ENCODE results near the gene WDR45.

The WDR45 gene

GRCh38 chrX:49073601-49074575 lies 5.8 kb downstream of the WDR45 start, which contains the start of gene PRAF2:
TSS of gene PRAF2 (minus strand) at chrX:49074002. CDS start at chrX:49073987, 15 bp downstream.
- DNase-seq (ENCODE audit: low spot score): peak; percentile 90

DNA sequence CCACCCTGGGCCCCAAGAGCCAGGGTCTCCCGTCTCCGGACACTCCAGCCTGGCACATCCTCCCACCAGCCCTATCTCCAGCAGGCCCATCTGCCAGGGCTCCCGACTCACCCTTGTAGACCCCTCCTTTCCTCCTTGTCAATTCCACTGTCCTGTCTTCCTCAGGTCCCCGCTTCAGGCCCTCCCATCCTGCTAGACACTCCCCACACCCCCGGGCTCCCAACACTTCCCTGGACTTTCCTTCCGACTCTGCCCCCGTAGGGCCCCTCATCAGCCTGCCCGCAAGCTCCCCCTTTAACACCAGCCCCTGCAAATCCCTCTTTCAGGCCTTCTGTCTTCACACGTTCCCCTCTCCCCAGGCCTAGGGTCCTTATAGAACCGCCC lies 7.0 kb downstream of the WDR45 start:
- DNase-seq (ENCODE audit: low spot score): no peak

- DNase-seq (ENCODE audit: low spot score): peak; percentile 75
Measured at GRCh38 chrX:49071877-49072711, 7.6 kb downstream of the WDR45 start.

- DNase-seq (ENCODE audit: low spot score): no peak
Measured at GRCh38 chrX:49070988-49071387, 8.7 kb downstream of the WDR45 start.

DNA sequence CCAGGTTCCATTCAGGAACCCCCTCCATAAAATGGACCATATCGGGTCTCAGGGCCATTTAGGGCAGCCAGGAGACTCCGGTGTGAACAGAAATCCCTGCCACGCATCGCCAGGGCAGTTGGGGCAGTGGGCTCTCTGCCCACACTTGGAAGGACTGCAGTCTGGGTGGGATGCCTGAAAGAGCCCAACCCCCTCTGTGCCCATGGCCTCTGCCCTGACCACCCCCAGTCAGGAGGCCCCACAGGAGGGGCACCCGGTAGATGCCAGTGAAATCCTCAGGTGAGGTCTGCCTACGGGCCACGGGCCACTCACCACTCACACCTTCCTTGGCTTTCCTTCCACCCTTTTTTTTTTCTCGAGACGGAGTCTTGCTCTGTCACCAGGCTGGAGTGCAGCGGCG lies 10.6 kb downstream of the WDR45 start:
- no peak for DNase-seq (ENCODE audit: low spot score)

GRCh38 chrX:49067285-49068120 lies 12.2 kb downstream of the WDR45 start:
- DNase-seq (ENCODE audit: low spot score): no peak

DNA sequence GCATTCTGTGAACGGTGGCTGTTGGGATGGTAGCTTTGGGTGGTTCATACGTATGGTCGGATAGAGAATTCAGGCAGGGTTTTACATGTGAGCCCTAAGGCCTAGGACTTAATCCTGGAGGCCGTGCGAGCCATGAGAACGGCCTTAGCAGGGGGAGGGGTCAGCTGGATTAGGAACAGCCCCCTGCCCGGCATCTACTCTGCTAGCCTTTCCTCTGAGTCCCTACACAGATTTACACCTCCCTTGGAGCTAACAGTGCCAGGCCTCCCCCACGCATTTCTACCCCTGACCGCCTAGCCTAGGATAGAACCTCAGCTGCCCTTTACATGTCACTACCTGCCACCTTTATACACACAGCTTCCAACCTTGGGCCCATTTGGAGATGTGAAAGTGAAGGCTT lies 13.0 kb downstream of the WDR45 start:
- no peak for DNase-seq (ENCODE audit: low spot score)

DNA sequence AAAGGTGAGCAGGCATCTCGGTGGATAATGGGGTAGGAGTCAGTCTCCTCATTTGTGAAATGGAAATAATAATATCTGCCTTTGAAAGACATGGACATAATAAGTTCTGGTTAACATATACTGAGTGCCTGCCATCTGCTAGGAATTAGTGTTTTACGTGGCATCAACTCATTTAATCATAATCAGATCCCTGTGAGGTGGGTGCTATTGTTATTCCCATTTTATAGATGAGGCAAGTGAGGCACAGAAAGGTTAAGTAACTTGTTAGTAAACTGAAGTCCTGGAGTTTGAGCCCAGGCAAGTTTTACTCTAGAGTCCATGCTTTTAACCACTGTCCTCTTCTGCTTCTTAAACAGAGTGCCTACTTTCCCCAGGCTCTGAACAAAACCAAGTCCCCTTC lies 13.4 kb downstream of the WDR45 start:
- no peak for DNase-seq (ENCODE audit: low spot score)

- DNase-seq (ENCODE audit: low spot score): no peak
Measured at GRCh38 chrX:49064735-49065134, 15.0 kb downstream of the WDR45 start.

DNA sequence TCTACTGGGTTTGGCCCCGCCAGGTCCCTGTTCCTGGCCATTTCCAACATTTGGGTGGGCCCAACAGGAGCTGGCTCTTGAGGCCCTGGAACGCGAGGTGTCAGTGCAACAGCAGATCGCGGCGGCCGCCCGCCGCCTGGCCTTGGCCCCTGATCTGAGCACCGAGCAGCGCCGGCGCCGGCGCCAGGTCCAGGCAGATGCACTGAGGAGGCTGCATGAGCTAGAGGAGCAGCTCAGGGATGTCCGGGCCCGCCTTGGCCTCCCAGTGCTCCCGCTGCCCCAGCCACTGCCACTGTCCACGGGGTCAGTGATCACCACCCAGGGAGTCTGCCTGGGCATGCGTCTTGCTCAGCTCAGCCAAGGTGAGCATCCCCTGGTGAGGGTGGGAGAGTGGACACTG lies 15.4 kb downstream of the WDR45 start:
- no peak for DNase-seq (ENCODE audit: low spot score)

DNA sequence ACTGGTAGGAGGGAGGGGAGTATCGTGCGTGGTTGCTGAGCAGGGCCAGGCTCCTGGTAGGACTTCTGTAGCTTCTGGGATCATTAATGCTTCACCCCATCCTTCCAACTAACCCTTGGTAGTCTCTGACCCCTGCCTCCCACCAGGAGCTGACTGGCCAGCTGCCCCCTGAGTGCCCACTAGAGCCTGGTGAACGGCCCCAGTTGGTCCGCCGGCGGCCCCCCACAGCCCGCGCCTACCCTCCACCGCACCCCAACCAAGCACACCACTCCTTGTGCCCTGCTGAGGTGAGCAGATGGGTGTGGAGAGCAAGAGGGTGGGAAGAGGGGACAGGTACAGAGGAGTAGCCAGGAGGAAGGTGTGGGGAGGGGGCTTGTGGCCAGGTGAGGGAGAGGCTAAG lies 16.0 kb downstream of the WDR45 start:
- DNase-seq (ENCODE audit: low spot score): no peak

- no peak for DNase-seq (ENCODE audit: low spot score)
Measured at GRCh38 chrX:49061916-49062315, 17.8 kb downstream of the WDR45 start.

- DNase-seq (ENCODE audit: low spot score): no peak
Measured at GRCh38 chrX:49061490-49061889, 18.2 kb downstream of the WDR45 start.

DNA sequence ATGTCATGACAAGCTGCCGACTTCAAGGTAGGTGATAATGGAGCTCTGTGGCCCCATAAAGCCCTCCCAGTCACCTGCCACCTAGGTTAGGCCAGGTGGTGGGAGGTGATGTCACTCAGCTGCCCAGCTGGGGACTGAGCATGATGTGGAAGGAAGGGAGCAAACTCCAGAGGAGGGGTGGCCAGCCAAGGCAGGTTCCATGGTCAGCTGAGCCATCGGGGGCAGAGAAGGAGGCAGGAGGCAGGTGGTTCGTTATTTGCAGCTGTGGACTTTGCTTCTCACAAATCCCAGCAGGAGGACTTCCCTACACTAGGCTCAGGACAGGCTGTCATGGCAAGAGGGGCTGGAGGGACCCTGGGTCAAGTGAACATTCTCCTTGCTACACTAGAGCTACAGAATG lies 18.8 kb downstream of the WDR45 start:
- no peak for DNase-seq (ENCODE audit: low spot score)

- no peak for DNase-seq (ENCODE audit: low spot score)
Measured at GRCh38 chrX:49059681-49060085, 20.0 kb downstream of the WDR45 start.

DNA sequence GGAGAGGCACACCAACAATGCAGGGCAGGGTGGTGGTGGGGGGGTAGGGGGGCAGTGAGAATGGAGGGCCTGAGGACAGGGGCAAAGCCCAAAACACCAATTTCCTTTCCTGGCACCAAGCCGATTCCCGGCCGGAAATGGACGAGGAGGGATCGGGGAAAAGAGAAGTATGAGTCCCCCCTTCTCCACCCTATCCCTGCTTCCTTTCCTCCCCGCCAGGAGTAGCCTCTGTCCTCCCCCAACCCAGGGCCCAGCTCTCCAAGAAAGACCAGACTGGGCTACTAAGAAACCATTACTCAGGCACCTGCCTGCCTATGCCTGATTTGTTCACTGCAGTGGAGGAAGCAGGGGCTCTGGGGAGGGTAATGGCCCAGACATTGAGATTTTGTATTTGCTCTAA lies 20.5 kb downstream of the WDR45 start:
- no peak for DNase-seq (ENCODE audit: low spot score)

DNA sequence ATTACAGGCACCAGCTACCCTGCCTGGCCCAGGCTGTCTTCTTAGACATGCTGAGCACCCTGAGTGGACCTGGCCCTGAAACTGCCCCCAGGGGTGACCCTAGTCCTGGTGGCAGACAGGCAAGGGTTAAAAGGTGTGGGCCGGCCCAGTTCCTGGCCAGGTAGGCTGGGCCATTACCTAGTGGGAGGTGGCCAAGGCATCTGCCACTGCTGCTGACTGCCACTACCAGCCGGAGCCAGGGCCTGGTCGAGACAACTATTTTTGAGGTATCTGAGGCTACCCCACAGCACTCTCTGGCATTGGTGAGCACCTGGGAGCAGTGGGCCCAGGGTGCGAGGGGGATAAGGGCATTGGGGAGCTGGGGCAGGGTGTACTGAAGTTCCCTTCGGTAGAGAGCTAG lies 20.9 kb downstream of the WDR45 start, which contains the start of gene CCDC120:
CCDC120 (plus strand) TSS at position 206 of the 400 bp plus-strand sequence. CDS start 3,043 bp downstream, outside the sequence.
- DNase-seq (ENCODE audit: low spot score): no peak

DNA sequence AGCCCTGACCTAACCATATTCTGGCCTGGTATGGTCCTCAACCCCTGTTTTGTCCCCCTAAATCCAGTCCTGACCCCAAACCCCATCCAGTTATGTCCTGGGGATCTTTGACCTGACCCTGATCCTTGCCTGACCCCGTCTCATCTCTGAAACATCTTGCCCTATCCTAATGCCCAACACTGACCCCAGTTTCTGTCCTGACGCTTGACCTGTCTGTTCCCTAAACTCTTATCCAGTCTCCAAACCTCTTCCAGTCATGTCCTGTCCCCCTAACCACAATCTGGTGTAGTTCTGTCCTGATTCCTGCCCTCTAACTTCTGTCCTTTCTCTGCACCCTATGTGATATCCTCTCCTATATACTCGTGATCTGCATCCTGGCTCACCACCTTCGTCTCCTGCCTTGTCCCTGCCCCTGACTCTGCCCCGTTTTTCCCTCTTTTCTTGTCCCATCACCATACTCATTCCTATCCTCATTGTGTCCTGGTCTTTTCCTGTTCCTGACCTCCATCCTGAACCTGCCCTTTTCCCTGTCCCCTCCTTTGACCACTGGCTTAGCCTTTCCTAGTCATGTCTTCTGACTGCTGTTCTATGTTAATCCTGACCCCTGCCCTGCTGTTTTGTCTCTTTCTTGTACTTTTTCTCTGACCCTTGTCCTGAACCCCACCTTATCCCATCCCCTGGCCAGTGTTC lies 25.5 kb downstream of the WDR45 start:
- no peak for DNase-seq (ENCODE audit: low spot score)

GRCh38 chrX:49053223-49054072 lies 26.2 kb downstream of the WDR45 start:
- peak; percentile 76 for DNase-seq (ENCODE audit: low spot score)

DNA sequence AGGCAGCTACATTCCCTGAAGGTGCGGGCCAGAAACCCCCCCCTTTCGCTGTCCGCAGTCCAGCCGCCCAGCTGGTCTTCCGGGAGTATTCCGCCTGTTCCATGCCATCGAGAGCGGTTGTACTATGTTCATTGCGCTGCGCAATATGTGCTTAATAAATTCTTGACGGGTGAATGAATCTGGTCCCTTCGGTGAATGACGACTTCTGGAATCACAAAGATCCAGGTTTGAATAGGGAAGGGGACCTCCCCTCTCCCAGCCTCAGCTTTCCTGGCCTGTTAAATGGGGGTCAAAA lies 35.8 kb downstream of the WDR45 start:
- no peak for DNase-seq (ENCODE audit: low spot score)
